SU-DHL-6 (cell line): ENCODE results near the gene TTK.
"Not testable (repeated sequence)": the region's sequence is repeated elsewhere in the genome, so short reads cannot be mapped to it uniquely, and the experiment has no call there.

Source experiments
- H2AFZ ChIP-seq: fragments of 200-600 bp; sonication (generic); 2 replicates; pipeline ENCODE4 v1.6.1; 2014; ENCODE audit warnings: low read depth, mild to moderate bottlenecking, moderate library complexity, mixed read lengths, antibody characterized with exemption, low read length; ENCODE audit not compliant: severe bottlenecking
- H3F3A ChIP-seq: fragments of 200-600 bp; shearing (Covaris generic); 2 replicates; pipeline ENCODE4 v1.6.0; 2016; ENCODE audit warnings: antibody characterized with exemption, mild to moderate bottlenecking; ENCODE audit not compliant: insufficient read depth
- H3K27ac ChIP-seq: fragments of 200-600 bp; sonication (generic); 2 replicates; pipeline ENCODE4 v1.5.1; 2016; ENCODE audit warnings: low read depth, mild to moderate bottlenecking, low read length, moderate library complexity, mixed read lengths
- H3K27me3 ChIP-seq: fragments of 200-600 bp; sonication (generic), shearing (Covaris generic); 2 replicates; pipeline ENCODE4 v1.6.0; 2014; ENCODE audit warnings: mild to moderate bottlenecking, low read length
- H3K36me3 ChIP-seq: fragments of 200-600 bp; sonication (generic); 2 replicates; pipeline ENCODE4 v1.6.1; 2014; ENCODE audit warnings: mild to moderate bottlenecking, low read length, mixed read lengths
- H3K4me2 ChIP-seq: fragments of 300-600, 200-600 bp; shearing (Covaris generic), sonication (generic); 2 replicates; pipeline ENCODE4 v1.6.0; 2014; ENCODE audit warnings: low read length, low read depth, mild to moderate bottlenecking; ENCODE audit not compliant: poor library complexity, severe bottlenecking
- H3K4me3 ChIP-seq: fragments of 200-600 bp; sonication (generic); 2 replicates; pipeline ENCODE4 v1.5.1; 2014; ENCODE audit warnings: antibody characterized with exemption, low read length, mild to moderate bottlenecking, mixed read lengths; ENCODE audit not compliant: insufficient read depth, poor library complexity, severe bottlenecking
- H3K79me2 ChIP-seq: fragments of 200-600 bp; sonication (generic); 2 replicates; pipeline ENCODE4 v1.6.1; 2014; ENCODE audit warnings: mild to moderate bottlenecking, low read length, moderate library complexity; ENCODE audit not compliant: insufficient read depth
- H3K9ac ChIP-seq: fragments of 200-600 bp; sonication (generic); 2 replicates; pipeline ENCODE4 v1.7.0; 2014; ENCODE audit warnings: mild to moderate bottlenecking, low read length
- H3K9me2 ChIP-seq: fragments of 200-600 bp; sonication (generic); replicated peaks from 2 replicates; pipeline ENCODE4 v1.6.1; 2014; ENCODE audit warnings: low read length; ENCODE audit not compliant: insufficient read depth
- H3K9me3 ChIP-seq: fragments of 200-600 bp; sonication (generic); 2 replicates; pipeline ENCODE4 v1.6.1; 2014; ENCODE audit warnings: low read length, mixed read lengths; ENCODE audit not compliant: insufficient read depth
- H4K20me1 ChIP-seq: fragments of 200-600 bp; sonication (generic); 2 replicates; pipeline ENCODE4 v1.6.1; 2014; ENCODE audit warnings: low read depth, mild to moderate bottlenecking, antibody characterized with exemption, low read length, moderate library complexity, mixed read lengths
- EZH2phosphoT487 ChIP-seq: fragments of 200-600 bp; sonication (generic), shearing (Covaris generic); conservative IDR thresholded peaks from 2 replicates; pipeline ENCODE4 v1.6.1; 2018; ENCODE audit warnings: mild to moderate bottlenecking, antibody characterized with exemption, low read length, moderate library complexity, mixed read lengths
- TF ChIP-seq, protein P1 (sequence below): fragments of 200-600 bp; sonication (generic); IDR thresholded peaks from one replicate; pipeline ENCODE4 v1.5.1; 2017; ENCODE audit warnings: antibody characterized with exemption, mild to moderate bottlenecking, low read length, moderate library complexity; ENCODE audit not compliant: insufficient read depth, poor library complexity, severe bottlenecking

TTK gene

DNA sequence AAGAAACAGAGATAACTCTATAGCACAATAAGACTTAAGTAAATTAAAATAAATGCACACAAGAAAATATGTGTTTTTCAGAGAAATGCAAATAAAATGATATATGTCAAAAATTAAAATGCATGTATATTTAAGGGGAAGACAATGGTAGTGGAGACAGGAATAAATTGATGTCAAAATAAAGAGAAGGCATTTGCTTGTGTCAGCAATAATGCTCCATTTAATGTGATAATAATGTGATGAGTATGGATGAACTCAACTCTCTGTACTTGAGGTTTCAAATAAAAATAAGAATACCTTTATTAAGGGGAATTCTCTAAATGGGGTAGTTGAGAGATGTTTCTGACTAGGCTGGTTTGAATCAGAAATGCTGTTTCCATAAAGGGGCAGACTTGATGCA lies 56.3 kb downstream of the TTK start:
- Histone ChIP-seq H3F3A (no peaks in the 10 kb centered on the region), H3K4me3 (no peak overlapping the region), H3K27me3 (no peaks in the 10 kb centered on the region), H3K9me2 (no peaks in the 10 kb centered on the region), H3K27ac (no peak overlapping the region), H3K9me3 (no peaks in the 10 kb centered on the region), H3K36me3 (no peaks in the 10 kb centered on the region; the same call in 1 of the 2 replicates), H3K79me2 (no peaks in the 10 kb centered on the region), H2AFZ (no peak overlapping the region), H4K20me1 (no peaks in the 10 kb centered on the region), H3K9ac (no peak overlapping the region), H3K4me2 (no peak overlapping the region)
- no peak for TF ChIP-seq EZH2phosphoT487
- TF ChIP-seq, protein P1, sequence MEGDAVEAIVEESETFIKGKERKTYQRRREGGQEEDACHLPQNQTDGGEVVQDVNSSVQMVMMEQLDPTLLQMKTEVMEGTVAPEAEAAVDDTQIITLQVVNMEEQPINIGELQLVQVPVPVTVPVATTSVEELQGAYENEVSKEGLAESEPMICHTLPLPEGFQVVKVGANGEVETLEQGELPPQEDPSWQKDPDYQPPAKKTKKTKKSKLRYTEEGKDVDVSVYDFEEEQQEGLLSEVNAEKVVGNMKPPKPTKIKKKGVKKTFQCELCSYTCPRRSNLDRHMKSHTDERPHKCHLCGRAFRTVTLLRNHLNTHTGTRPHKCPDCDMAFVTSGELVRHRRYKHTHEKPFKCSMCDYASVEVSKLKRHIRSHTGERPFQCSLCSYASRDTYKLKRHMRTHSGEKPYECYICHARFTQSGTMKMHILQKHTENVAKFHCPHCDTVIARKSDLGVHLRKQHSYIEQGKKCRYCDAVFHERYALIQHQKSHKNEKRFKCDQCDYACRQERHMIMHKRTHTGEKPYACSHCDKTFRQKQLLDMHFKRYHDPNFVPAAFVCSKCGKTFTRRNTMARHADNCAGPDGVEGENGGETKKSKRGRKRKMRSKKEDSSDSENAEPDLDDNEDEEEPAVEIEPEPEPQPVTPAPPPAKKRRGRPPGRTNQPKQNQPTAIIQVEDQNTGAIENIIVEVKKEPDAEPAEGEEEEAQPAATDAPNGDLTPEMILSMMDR = no peak

DNA sequence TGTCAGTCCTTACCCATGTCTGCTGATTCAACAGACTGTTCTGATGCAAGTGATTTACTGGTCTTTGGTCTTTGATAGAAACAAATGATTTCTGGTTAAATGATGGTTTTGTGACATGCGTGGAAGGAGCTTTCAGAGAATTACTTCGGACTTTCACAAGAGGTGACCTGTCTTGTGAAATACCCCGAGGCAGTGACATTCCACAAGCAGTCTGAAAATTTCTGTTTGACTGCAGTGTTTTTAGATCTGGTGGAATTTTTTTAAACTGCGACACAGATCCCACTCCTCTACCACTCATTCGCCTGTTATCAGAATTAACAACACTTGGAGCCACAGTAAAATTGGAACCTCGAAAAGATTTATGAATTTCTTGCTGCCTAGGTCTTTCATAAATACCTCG lies 63.7 kb downstream of the TTK start:
- H3K4me3 ChIP-seq, H2AFZ ChIP-seq, H3K36me3 ChIP-seq, H3K9me3 ChIP-seq, H3K4me2 ChIP-seq, H4K20me1 ChIP-seq, H3K9me2 ChIP-seq, H3F3A ChIP-seq, H3K79me2 ChIP-seq, H3K27ac ChIP-seq, H3K9ac ChIP-seq, H3K27me3 ChIP-seq: not testable (repeated sequence)

DNA sequence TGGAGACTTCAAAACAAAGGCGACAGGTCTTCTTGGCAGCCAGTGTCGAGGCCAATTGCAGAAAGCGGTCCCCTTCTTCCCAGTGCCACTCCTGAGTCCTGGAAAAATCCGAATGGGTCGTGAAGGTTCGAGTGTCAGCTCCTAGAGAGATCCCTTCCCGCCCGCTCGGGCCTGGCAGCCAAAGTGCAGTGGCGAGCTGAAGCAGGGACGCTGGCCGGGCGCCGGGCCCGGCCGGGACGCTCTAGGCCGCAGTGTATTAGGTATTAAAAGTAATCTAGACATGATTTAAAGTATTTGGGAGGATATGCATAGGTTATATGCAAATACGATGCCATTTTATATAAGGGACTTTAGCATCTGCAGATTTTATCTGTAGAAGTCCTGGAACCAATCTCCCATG lies 66.0 kb downstream of the TTK start:
- H3K36me3 ChIP-seq, H3K79me2 ChIP-seq, H3K9me3 ChIP-seq, H3K27ac ChIP-seq, H4K20me1 ChIP-seq, H3K9ac ChIP-seq, H3K4me3 ChIP-seq, H3F3A ChIP-seq, H3K9me2 ChIP-seq, H3K27me3 ChIP-seq, H3K4me2 ChIP-seq, H2AFZ ChIP-seq: not testable (repeated sequence)

DNA sequence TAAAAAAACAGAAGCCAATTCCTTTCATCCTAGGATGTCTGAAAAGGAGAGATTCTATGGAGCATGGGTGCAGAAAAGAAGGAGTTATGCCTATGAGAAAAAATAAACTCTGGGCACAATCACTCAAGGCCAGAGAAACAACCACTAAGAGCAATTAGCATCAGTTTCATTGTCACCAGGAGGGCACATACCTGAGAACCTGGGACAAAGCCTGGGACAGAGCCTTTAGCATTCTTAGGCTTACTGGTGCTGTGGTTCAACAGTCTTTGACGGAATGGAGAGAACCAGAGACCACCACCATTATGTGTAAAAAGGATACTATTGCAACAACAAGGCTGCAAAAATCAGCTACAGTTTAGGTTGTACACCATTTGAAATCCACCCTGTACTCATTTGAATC lies 72.6 kb downstream of the TTK start:
- H3K9me3 ChIP-seq = no peaks in the 10 kb centered on the region
- no peak overlapping the region for H2AFZ ChIP-seq
- no peaks in the 10 kb centered on the region for H3K9me2 ChIP-seq
- TF ChIP-seq EZH2phosphoT487 = no peak
- TF ChIP-seq, protein P1 = no peak
- H3K4me3 ChIP-seq = no peak overlapping the region
- H3K4me2 ChIP-seq = no peak overlapping the region
- no peaks in the 10 kb centered on the region for H4K20me1 ChIP-seq
- no peaks in the 10 kb centered on the region for H3K27me3 ChIP-seq
- H3K79me2 ChIP-seq = no peaks in the 10 kb centered on the region
- no peak overlapping the region for H3K27ac ChIP-seq
- H3F3A ChIP-seq = no peaks in the 10 kb centered on the region
- no peak overlapping the region for H3K9ac ChIP-seq
- H3K36me3 ChIP-seq = no peaks in the 10 kb centered on the region
